PC-3 (cell line): Measurements from ENCODE around the gene FAM222A. TPM values are rescaled to one million over a fixed set of nuclear protein-coding genes. Genes with fewer than 3 reads are reported as not detected.

Experiments
- ATAC-seq: fragments of 200-7000 bp; cut with Tn5 transposase; 2 replicates; pipeline ENCODE4 v1.9.1; 2020; ENCODE audit warnings: mild to moderate bottlenecking, moderate library complexity
- BruUV-seq: library from RNA; stranded (reverse); fragments of 400-500 nt; replicated peaks from 2 replicates; lab custom pipeline; 2021; lab: Mats Ljungman, UMichigan
- CTCF ChIA-PET: fragments of 300-600 bp; sonication (Branson Sonifier 250); formaldehyde crosslinking; loops from one replicate; lab custom pipeline; 2022; ENCODE audit warnings: antibody characterized with exemption; lab: Charles Lee
- POLR2A ChIA-PET: fragments of 300-600 bp; sonication (Branson Sonifier 250); formaldehyde crosslinking; loops from one replicate; lab custom pipeline; 2022; ENCODE audit warnings: antibody characterized with exemption; ENCODE audit not compliant: unreplicated experiment; lab: Charles Lee
- DNase-seq: peaks from one replicate; pipeline ENCODE4 v3.0.0-alpha.2; 2015
- H2AFZ ChIP-seq: fragments of 300-600 bp; sonication (generic); 2 replicates; pipeline ENCODE4 v1.6.0; 2016; ENCODE audit warnings: antibody characterized with exemption, low read length
- H3F3A ChIP-seq: fragments of 300-600 bp; sonication (generic); one replicate; pipeline ENCODE4 v1.6.0; 2017; ENCODE audit warnings: antibody characterized with exemption, low read length, control low read depth, mild to moderate bottlenecking; ENCODE audit not compliant: unreplicated experiment
- H3K27ac ChIP-seq: fragments of 300-600 bp; sonication (generic); 2 replicates; pipeline ENCODE4 v1.5.1; 2016; ENCODE audit warnings: mild to moderate bottlenecking, low read length
- H3K27me3 ChIP-seq: fragments of 300-600 bp; sonication (generic); 2 replicates; pipeline ENCODE4 v1.6.1; 2016; ENCODE audit warnings: low read length, mixed read lengths
- H3K36me3 ChIP-seq: fragments of 300-600 bp; sonication (generic); 2 replicates; pipeline ENCODE4 v1.6.1; 2016; ENCODE audit warnings: low read depth, mixed run types, low read length, mixed read lengths
- H3K4me1 ChIP-seq: fragments of 300-600 bp; sonication (generic); 2 replicates; pipeline ENCODE4 v1.5.1; 2016; ENCODE audit warnings: low read length; ENCODE audit not compliant: insufficient read depth
- H3K4me2 ChIP-seq: fragments of 300-600 bp; sonication (generic); 2 replicates; pipeline ENCODE4 v1.6.0; 2016; ENCODE audit warnings: low read length
- H3K4me3 ChIP-seq: fragments of 300-600 bp; sonication (generic); 2 replicates; pipeline ENCODE4 v1.5.1; 2016; ENCODE audit warnings: mild to moderate bottlenecking, low read length, mixed read lengths
- H3K79me2 ChIP-seq: fragments of 300-600 bp; sonication (generic); 2 replicates; pipeline ENCODE4 v1.6.1; 2017; ENCODE audit warnings: low read length, mixed read lengths
- H3K9ac ChIP-seq: fragments of 300-600 bp; sonication (generic); 2 replicates; pipeline ENCODE4 v1.6.0; 2016; ENCODE audit warnings: mild to moderate bottlenecking, low read length
- H3K9me2 ChIP-seq: fragments of 300-600 bp; sonication (generic); replicated peaks from 2 replicates; pipeline ENCODE4 v1.6.1; 2016; ENCODE audit warnings: mixed run types, low read length, mixed read lengths
- H3K9me3 ChIP-seq: fragments of 300-600 bp; sonication (generic); 2 replicates; pipeline ENCODE4 v1.6.1; 2016; ENCODE audit warnings: low read length, mixed read lengths
- H4K20me1 ChIP-seq: fragments of 300-600 bp; sonication (generic); 2 replicates; pipeline ENCODE4 v1.6.1; 2016; ENCODE audit warnings: low read length, mixed read lengths
- CTCF ChIP-seq: fragments of 300-600 bp; sonication (generic); conservative IDR thresholded peaks from 2 replicates; pipeline ENCODE4 v1.5.1; 2017; ENCODE audit warnings: antibody characterized with exemption, low read depth, mild to moderate bottlenecking, low read length
- EZH2 ChIP-seq: fragments of 300-600 bp; sonication (generic); IDR thresholded peaks from one replicate; pipeline ENCODE4 v1.6.1; 2017; ENCODE audit warnings: antibody characterized with exemption, mild to moderate bottlenecking, low read length; ENCODE audit not compliant: unreplicated experiment
- EZH2phosphoT487 ChIP-seq: fragments of 300-600 bp; sonication (generic); IDR thresholded peaks from 2 replicates; pipeline ENCODE4 v1.6.1; 2018; ENCODE audit warnings: mild to moderate bottlenecking, antibody characterized with exemption, low read length, borderline replicate concordance
- intact Hi-C: fragments of 100-400 bp; cut with micrococcal nuclease; formaldehyde crosslinking; loops from 2 replicates; pipeline ENCODE4 v1.9.0; 2023
- total RNA-seq: library from RNA; depleted of rRNA; stranded (reverse); fragments of >200 nt; gene quantifications from 2 replicates; pipeline ENCODE4 v1.2.3, GENCODE V29; 2014

The FAM222A gene
- total RNA-seq, 1 experiment from 2014 or later = 11.7 TPM

GRCh38 chr12:109779382-109779781 lies 65.8 kb downstream of the FAM222A start:
- TF ChIP-seq EZH2 = no peak
- peak; percentile 41; the same call in 1 of the 2 replicates for TF ChIP-seq CTCF
- ATAC-seq = no peak
- POLR2A ChIA-PET = no interaction called here
- H3K4me2 ChIP-seq = no peak overlapping the region
- H3K27ac ChIP-seq = no peak overlapping the region
- no peaks in the 10 kb centered on the region for H3F3A ChIP-seq
- H3K4me3 ChIP-seq = no peak overlapping the region
- H3K9ac ChIP-seq = no peak overlapping the region
- no peaks in the 10 kb centered on the region for H3K36me3 ChIP-seq
- H3K27me3 ChIP-seq = no peaks in the 10 kb centered on the region
- CTCF ChIA-PET = no interaction called here
- no peaks in the 10 kb centered on the region for H3K79me2 ChIP-seq
- no peaks in the 10 kb centered on the region for H4K20me1 ChIP-seq
- BruUV-seq = no TSS peak
- no peak overlapping the region for H2AFZ ChIP-seq
- no peaks in the 10 kb centered on the region for H3K9me2 ChIP-seq
- DNase-seq = peak; percentile 26
- peaks cover 5% of the 10 kb centered on the region for H3K4me1 ChIP-seq
- intact Hi-C loops = no loop called here
- no peaks in the 10 kb centered on the region for H3K9me3 ChIP-seq

GRCh38 chr12:109781668-109782325 lies 68.2 kb downstream of the FAM222A start:
- ChIA-PET POLR2A (no interaction called here), CTCF (interaction anchor here (0.6 kb wide), 1 partner anchor 458 kb away, joined by 3 read pairs; no protein-coding TSS in a partner anchor)
- Histone ChIP-seq H3K4me2 (no peak overlapping the region), H3K27ac (no peak overlapping the region), H3K36me3 (no peaks in the 10 kb centered on the region), H3F3A (no peaks in the 10 kb centered on the region), H3K79me2 (no peaks in the 10 kb centered on the region), H4K20me1 (no peaks in the 10 kb centered on the region), H3K9me3 (no peaks in the 10 kb centered on the region), H3K4me1 (no peaks in the 10 kb centered on the region; the same call in 1 of the 2 replicates), H2AFZ (no peak overlapping the region), H3K9ac (no peak overlapping the region), H3K9me2 (no peaks in the 10 kb centered on the region), H3K27me3 (no peaks in the 10 kb centered on the region), H3K4me3 (no peak overlapping the region)
- no TSS peak for BruUV-seq
- TF ChIP-seq EZH2 (no peak), EZH2phosphoT487 (no peak), CTCF (no peak)
- ATAC-seq = no peak
- DNase-seq = no peak
- intact Hi-C loops = no loop called here

- CTCF ChIA-PET = no interaction called here
- H3K9me3 ChIP-seq = no peaks in the 10 kb centered on the region
- H3K9me2 ChIP-seq = no peaks in the 10 kb centered on the region
Observed at GRCh38 chr12:109782326-109782703, 68.7 kb downstream of the FAM222A start.

More at GRCh38 chr12:109782326-109782703, 68.7 kb downstream of the FAM222A start:
- no peak overlapping the region for H3K27ac ChIP-seq
- no peak overlapping the region for H3K4me2 ChIP-seq
- POLR2A ChIA-PET = no interaction called here
- no peaks in the 10 kb centered on the region for H4K20me1 ChIP-seq
- H3K79me2 ChIP-seq = no peaks in the 10 kb centered on the region
- ATAC-seq = no peak
- no peaks in the 10 kb centered on the region for H3F3A ChIP-seq
- TF ChIP-seq EZH2phosphoT487 (no peak), EZH2 (no peak), CTCF (no peak)
- H2AFZ ChIP-seq = no peak overlapping the region
- no peak overlapping the region for H3K4me3 ChIP-seq
- intact Hi-C loops = no loop called here
- no peaks in the 10 kb centered on the region for H3K27me3 ChIP-seq
- DNase-seq = no peak
- no peaks in the 10 kb centered on the region; the same call in 1 of the 2 replicates for H3K4me1 ChIP-seq
- no peaks in the 10 kb centered on the region for H3K36me3 ChIP-seq
- H3K9ac ChIP-seq = no peak overlapping the region
- no TSS peak for BruUV-seq
